C4-2B (cell line): ENCODE measurements around the gene KCTD6.

Experiments used
- ZFX ChIP-seq: fragments of 450-650 bp; IDR thresholded peaks from 2 replicates; pipeline ENCODE4 v1.6.1; 2017
- TF ChIP-seq, protein P1 (sequence below): fragments of 450-650 bp; conservative IDR thresholded peaks from 2 replicates; pipeline ENCODE4 v1.5.1; 2017; ENCODE audit warnings: mild to moderate bottlenecking

DNA sequence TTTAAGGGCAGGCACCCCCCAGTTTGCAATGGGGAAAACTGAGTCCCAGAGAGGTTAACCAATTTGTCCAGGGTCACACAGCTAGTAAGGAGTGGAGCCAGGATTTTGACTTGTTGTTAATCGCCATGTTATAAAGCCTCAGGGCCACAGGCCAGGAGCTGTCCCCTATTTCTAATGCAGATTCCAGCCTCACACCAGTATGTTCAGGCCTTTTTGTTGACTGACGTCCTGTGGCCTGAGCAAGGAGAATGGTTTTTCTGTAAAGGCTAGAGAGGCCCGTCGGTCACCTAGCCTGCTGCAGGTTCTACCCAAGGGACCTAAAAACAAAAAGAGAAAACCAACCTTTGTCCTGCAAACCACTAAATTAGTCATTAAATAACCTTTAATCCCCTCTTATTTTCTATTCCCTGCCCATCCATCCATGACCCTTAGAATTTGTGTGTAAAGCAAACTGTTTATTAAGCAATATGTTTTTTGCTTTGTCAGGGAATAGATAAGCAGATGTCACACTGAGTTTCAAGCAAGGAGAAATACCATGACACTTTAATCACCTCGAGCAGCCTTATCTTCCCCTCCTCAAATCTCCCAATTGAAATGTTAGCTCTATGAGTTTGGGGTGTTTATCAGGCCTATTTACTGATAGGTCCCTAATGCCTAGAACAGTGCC is 31.0 kb downstream of the KCTD6 start:
- TF ChIP-seq, protein P1, sequence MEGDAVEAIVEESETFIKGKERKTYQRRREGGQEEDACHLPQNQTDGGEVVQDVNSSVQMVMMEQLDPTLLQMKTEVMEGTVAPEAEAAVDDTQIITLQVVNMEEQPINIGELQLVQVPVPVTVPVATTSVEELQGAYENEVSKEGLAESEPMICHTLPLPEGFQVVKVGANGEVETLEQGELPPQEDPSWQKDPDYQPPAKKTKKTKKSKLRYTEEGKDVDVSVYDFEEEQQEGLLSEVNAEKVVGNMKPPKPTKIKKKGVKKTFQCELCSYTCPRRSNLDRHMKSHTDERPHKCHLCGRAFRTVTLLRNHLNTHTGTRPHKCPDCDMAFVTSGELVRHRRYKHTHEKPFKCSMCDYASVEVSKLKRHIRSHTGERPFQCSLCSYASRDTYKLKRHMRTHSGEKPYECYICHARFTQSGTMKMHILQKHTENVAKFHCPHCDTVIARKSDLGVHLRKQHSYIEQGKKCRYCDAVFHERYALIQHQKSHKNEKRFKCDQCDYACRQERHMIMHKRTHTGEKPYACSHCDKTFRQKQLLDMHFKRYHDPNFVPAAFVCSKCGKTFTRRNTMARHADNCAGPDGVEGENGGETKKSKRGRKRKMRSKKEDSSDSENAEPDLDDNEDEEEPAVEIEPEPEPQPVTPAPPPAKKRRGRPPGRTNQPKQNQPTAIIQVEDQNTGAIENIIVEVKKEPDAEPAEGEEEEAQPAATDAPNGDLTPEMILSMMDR = no peak
- TF ChIP-seq ZFX = no peak
